IPS-18a (cell line): ENCODE data around the gene STK35.
"Not testable (repeated sequence)": the region's sequence is repeated elsewhere in the genome, so short reads cannot be mapped to it uniquely, and the experiment has no call there.

Experiments used
- H3K27ac ChIP-seq: one replicate; pipeline ENCODE4 v1.5.1; 2013; ENCODE audit warnings: low read length
- H3K27me3 ChIP-seq: one replicate; pipeline ENCODE4 v1.6.1; 2013; ENCODE audit warnings: mild to moderate bottlenecking, low read length; ENCODE audit not compliant: control insufficient read depth, insufficient read depth
- H3K36me3 ChIP-seq: one replicate; pipeline ENCODE4 v1.6.1; 2013; ENCODE audit warnings: low read depth, low read length; ENCODE audit not compliant: control insufficient read depth
- H3K4me1 ChIP-seq: one replicate; pipeline ENCODE4 v1.6.1; 2013; ENCODE audit warnings: low read depth, low read length; ENCODE audit not compliant: control insufficient read depth
- H3K4me3 ChIP-seq: one replicate; pipeline ENCODE4 v1.5.1; 2013; ENCODE audit warnings: low read length
- H3K9ac ChIP-seq: one replicate; pipeline ENCODE4 v1.6.1; 2013; ENCODE audit warnings: mild to moderate bottlenecking, low read length, moderate library complexity
- H3K9me3 ChIP-seq: one replicate; pipeline ENCODE4 v1.6.1; 2013; ENCODE audit warnings: low read depth, low read length; ENCODE audit not compliant: control insufficient read depth

Gene STK35

GRCh38 chr20:2167112-2167511, 65.5 kb downstream of the STK35 start:
- H3K36me3 ChIP-seq = no peaks in the 10 kb centered on the region
- no peak overlapping the region for H3K27ac ChIP-seq
- H3K4me1 ChIP-seq = no peaks in the 10 kb centered on the region
- no peaks in the 10 kb centered on the region for H3K9me3 ChIP-seq
- H3K27me3 ChIP-seq = no peaks in the 10 kb centered on the region
- no peak overlapping the region for H3K9ac ChIP-seq
- H3K4me3 ChIP-seq = no peak overlapping the region

- H3K9ac ChIP-seq = no peak overlapping the region
- no peak overlapping the region for H3K27ac ChIP-seq
- no peaks in the 10 kb centered on the region for H3K9me3 ChIP-seq
- no peak overlapping the region for H3K4me3 ChIP-seq
- no peaks in the 10 kb centered on the region for H3K27me3 ChIP-seq
- H3K4me1 ChIP-seq = no peaks in the 10 kb centered on the region
- H3K36me3 ChIP-seq = no peaks in the 10 kb centered on the region
These were observed 67.3 kb downstream of the STK35 start for GRCh38 chr20:2168946-2169345.

- Histone ChIP-seq H3K9me3 (no peaks in the 10 kb centered on the region), H3K27me3 (no peaks in the 10 kb centered on the region), H3K36me3 (no peaks in the 10 kb centered on the region), H3K9ac (no peak overlapping the region), H3K27ac (no peak overlapping the region), H3K4me3 (no peak overlapping the region), H3K4me1 (no peaks in the 10 kb centered on the region)
These were observed 67.9 kb downstream of the STK35 start for GRCh38 chr20:2169456-2170088.

GRCh38 chr20:2170404-2170803, 68.8 kb downstream of the STK35 start:
- H3K9ac ChIP-seq = no peak overlapping the region
- no peaks in the 10 kb centered on the region for H3K27me3 ChIP-seq
- no peak overlapping the region for H3K27ac ChIP-seq
- H3K4me1 ChIP-seq = no peaks in the 10 kb centered on the region
- no peaks in the 10 kb centered on the region for H3K9me3 ChIP-seq
- H3K4me3 ChIP-seq = no peak overlapping the region
- H3K36me3 ChIP-seq = no peaks in the 10 kb centered on the region

GRCh38 chr20:2171266-2171790, 69.7 kb downstream of the STK35 start:
- Histone ChIP-seq H3K4me3 (no peak overlapping the region), H3K4me1 (no peaks in the 10 kb centered on the region), H3K9ac (no peak overlapping the region), H3K36me3 (no peaks in the 10 kb centered on the region), H3K27me3 (no peaks in the 10 kb centered on the region), H3K27ac (no peak overlapping the region), H3K9me3 (no peaks in the 10 kb centered on the region)

- H3K27me3 ChIP-seq = not testable (repeated sequence)
These were observed 70.2 kb downstream of the STK35 start for GRCh38 chr20:2171840-2172239.

GRCh38 chr20:2172305-2173175, 70.9 kb downstream of the STK35 start:
- H3K4me1 ChIP-seq = no peaks in the 10 kb centered on the region

More at GRCh38 chr20:2171840-2172239, 70.2 kb downstream of the STK35 start:
- not testable (repeated sequence) for H3K4me1 ChIP-seq, H3K9me3 ChIP-seq, H3K9ac ChIP-seq, H3K4me3 ChIP-seq, H3K27ac ChIP-seq, H3K36me3 ChIP-seq

GRCh38 chr20:2173186-2173585, 71.6 kb downstream of the STK35 start:
- H3K27me3 ChIP-seq = no peaks in the 10 kb centered on the region
- no peak overlapping the region for H3K27ac ChIP-seq
- H3K36me3 ChIP-seq = no peaks in the 10 kb centered on the region
- H3K4me3 ChIP-seq = no peak overlapping the region
- H3K9me3 ChIP-seq = no peaks in the 10 kb centered on the region
- no peak overlapping the region for H3K9ac ChIP-seq
- H3K4me1 ChIP-seq = no peaks in the 10 kb centered on the region

More at GRCh38 chr20:2172305-2173175, 70.9 kb downstream of the STK35 start:
- no peak overlapping the region for H3K4me3 ChIP-seq
- no peaks in the 10 kb centered on the region for H3K27me3 ChIP-seq
- H3K36me3 ChIP-seq = no peaks in the 10 kb centered on the region
- no peak overlapping the region for H3K9ac ChIP-seq
- no peaks in the 10 kb centered on the region for H3K9me3 ChIP-seq
- H3K27ac ChIP-seq = no peak overlapping the region

GRCh38 chr20:2174067-2174466, 72.4 kb downstream of the STK35 start:
- H3K9me3 ChIP-seq = no peaks in the 10 kb centered on the region
- H3K27ac ChIP-seq = no peak overlapping the region
- H3K9ac ChIP-seq = no peak overlapping the region
- no peak overlapping the region for H3K4me3 ChIP-seq
- no peaks in the 10 kb centered on the region for H3K27me3 ChIP-seq
- H3K36me3 ChIP-seq = no peaks in the 10 kb centered on the region
- H3K4me1 ChIP-seq = no peaks in the 10 kb centered on the region

GRCh38 chr20:2176946-2177345, 75.3 kb downstream of the STK35 start:
- Histone ChIP-seq H3K27ac (no peak overlapping the region), H3K4me3 (no peak overlapping the region), H3K9me3 (no peaks in the 10 kb centered on the region), H3K4me1 (no peaks in the 10 kb centered on the region), H3K9ac (no peak overlapping the region), H3K36me3 (no peaks in the 10 kb centered on the region), H3K27me3 (no peaks in the 10 kb centered on the region)

- H3K27me3 ChIP-seq = no peaks in the 10 kb centered on the region
- H3K27ac ChIP-seq = no peak overlapping the region
- no peaks in the 10 kb centered on the region for H3K36me3 ChIP-seq
- H3K9ac ChIP-seq = no peak overlapping the region
- H3K9me3 ChIP-seq = no peaks in the 10 kb centered on the region
- H3K4me1 ChIP-seq = no peaks in the 10 kb centered on the region
- H3K4me3 ChIP-seq = no peak overlapping the region
These were observed 76.9 kb downstream of the STK35 start for GRCh38 chr20:2178318-2179232.
